Gastrocnemius medialis (tissue), 4 donors: ENCODE results near the gene DYSF. TPM values are rescaled to one million over a fixed set of nuclear protein-coding genes. Genes with fewer than 3 reads are reported as not detected.

ENCODE experiments used
- ATAC-seq, 2 donors: fragments of 150-250 bp; one replicate each; pipeline ENCODE4 v1.9.1; 2016
- DNase-seq, 2 donors: peaks; one replicate each; pipeline ENCODE4 v3.0.0-alpha.2; 2019
- H3K27ac ChIP-seq, 4 donors: fragments of 200-600 bp; sonication (generic); 1 replicate in 1 of 4; 2 replicates in 3 of 4; pipeline ENCODE4 v1.5.1; 2016 to 2018; ENCODE audit warnings: mild to moderate bottlenecking in 2 of 4, moderate library complexity in 1 of 4
- H3K27me3 ChIP-seq, 3 donors: fragments of 200-600 bp; sonication (generic) in 2 of 3; 1 replicate in 1 of 3; 2 replicates in 2 of 3; pipeline versions ENCODE4 v1.5.1 to v1.6.0; 2016 to 2019; ENCODE audit warnings: mild to moderate bottlenecking in 1 of 3, moderate library complexity in 1 of 3
- H3K36me3 ChIP-seq, 2 donors: fragments of 200-600 bp; sonication (generic) in 1 of 2; one replicate each; pipeline ENCODE4 v1.5.1; 2017 to 2018
- H3K4me1 ChIP-seq, 2 donors: fragments of 200-600 bp; sonication (generic) in 1 of 2; one replicate each; pipeline ENCODE4 v1.5.1; 2016 to 2017; ENCODE audit warnings: mild to moderate bottlenecking in 2 of 2
- H3K4me3 ChIP-seq, 4 donors: fragments of 200-600 bp; sonication (generic) in 3 of 4; 1 replicate in 1 of 4; 2 replicates in 3 of 4; pipeline ENCODE4 v1.5.1; 2016 to 2019; ENCODE audit warnings: mild to moderate bottlenecking in 2 of 4
- H3K9me3 ChIP-seq, 3 donors: fragments of 200-600 bp; sonication (generic) in 2 of 3; 1 replicate in 1 of 3; 2 replicates in 2 of 3; pipeline ENCODE4 v1.5.1; 2016 to 2019
- CTCF ChIP-seq, 5 experiments: fragments of 450-650 bp in 3 of 5; fragments of 200-600 bp in 2 of 5; sonication (generic) in 2 of 5; IDR thresholded peaks in 4 of 5; conservative IDR thresholded peaks in 1 of 5; 1 replicate in 4 of 5; 2 replicates in 1 of 5; pipeline ENCODE4 v1.5.1; 2016 to 2019; ENCODE audit warnings: antibody characterized with exemption in 5 of 5, mild to moderate bottlenecking in 3 of 5, moderate library complexity in 3 of 5
- POLR2A ChIP-seq, 2 donors: fragments of 450-650 bp; IDR thresholded peaks; one replicate each; pipeline ENCODE4 v1.6.1; 2017; ENCODE audit warnings: antibody characterized with exemption in 2 of 2, mild to moderate bottlenecking in 2 of 2, moderate library complexity in 2 of 2
- in situ Hi-C, 4 donors: fragments of 200-750 bp; cut with MboI; loops; one replicate each; pipeline versions ENCODE4 v1.15.0 to v1.8.0; 2017; ENCODE audit warnings: low sequenced_read_pairs in 4 of 4
- intact Hi-C: fragments of 100-400 bp; cut with DNase I; formaldehyde crosslinking; loops from one replicate; pipeline ENCODE4 v1.15.1; 2023; ENCODE audit warnings: low total_unique reads
- total RNA-seq, 4 donors: library from RNA; depleted of rRNA; stranded (reverse); fragments of >200 nt; gene quantifications; one replicate each; pipeline versions ENCODE4 v1.1.0 to v1.2.3, GENCODE V29; 2016

The DYSF gene
- total RNA-seq, 4 donors from 2014 or later = 40.7 to 267 (median 153) TPM

GRCh38 chr2:71578767-71579342 lies 125.5 kb downstream of the DYSF start:
- Histone ChIP-seq H3K4me1 (peaks cover 18 to 19% of the 10 kb centered on the region in 2 donors), H3K4me3 (no peak overlapping the region)

GRCh38 chr2:71581026-71581425 lies 127.7 kb downstream of the DYSF start:
- in situ Hi-C loops (no loop called here), intact Hi-C loops (no loop called here)
- ATAC-seq (peak in 1 of 2 donors; percentile 15), DNase-seq (peak; percentile 20 to 69)
- Histone ChIP-seq H3K4me1 (peaks cover 18 to 22% of the 10 kb centered on the region in 2 donors), H3K27ac (no peak overlapping the region), H3K9me3 (no peaks in the 10 kb centered on the region), H3K27me3 (no peaks in the 10 kb centered on the region), H3K36me3 (peaks cover 0 to 23% of the 10 kb centered on the region in 2 donors), H3K4me3 (no peak overlapping the region)
- TF ChIP-seq CTCF (IDR thresholded peaks at IDR 0.05 in 4 of 5, conservative IDR thresholded peaks at IDR 0.05 in 1 of 5) (no peak), POLR2A (IDR thresholded peaks at IDR 0.05) (no peak)

More at GRCh38 chr2:71578767-71579342, 125.5 kb downstream of the DYSF start:
- intact Hi-C loops = no loop called here
- TF ChIP-seq POLR2A (IDR thresholded peaks at IDR 0.05) (no peak), CTCF (IDR thresholded peaks at IDR 0.05 in 4 of 5, conservative IDR thresholded peaks at IDR 0.05 in 1 of 5) (no peak)
- peaks cover 0 to 41% of the 10 kb centered on the region in 2 donors for H3K36me3 ChIP-seq
- peak overlapping the region in 3 of 4 donors; percentile 29 to 54 (median 49) for H3K27ac ChIP-seq
- no peaks in the 10 kb centered on the region for H3K9me3 ChIP-seq
- in situ Hi-C loops = no loop called here
- no peaks in the 10 kb centered on the region for H3K27me3 ChIP-seq
- ATAC-seq = no peak
- DNase-seq = no peak

GRCh38 chr2:71583876-71584275 lies 130.5 kb downstream of the DYSF start:
- Histone ChIP-seq H3K4me1 (peaks cover 18 to 22% of the 10 kb centered on the region in 2 donors), H3K9me3 (no peaks in the 10 kb centered on the region), H3K27ac (peak overlapping the region in 3 of 4 donors; percentile 13 to 45 (median 17)), H3K4me3 (no peak overlapping the region), H3K27me3 (no peaks in the 10 kb centered on the region), H3K36me3 (peaks cover 0 to 7% of the 10 kb centered on the region in 2 donors)
- in situ Hi-C loops = no loop called here
- peak; percentile 64 to 79 for DNase-seq
- ATAC-seq = peak; percentile 64 to 69
- intact Hi-C loops = no loop called here
- TF ChIP-seq CTCF (IDR thresholded peaks at IDR 0.05 in 4 of 5, conservative IDR thresholded peaks at IDR 0.05 in 1 of 5) (no peak), POLR2A (IDR thresholded peaks at IDR 0.05) (no peak)

- Histone ChIP-seq H3K36me3 (peaks cover 0 to 24% of the 10 kb centered on the region in 2 donors), H3K4me3 (no peak overlapping the region), H3K27me3 (no peaks in the 10 kb centered on the region), H3K4me1 (peaks cover 12 to 15% of the 10 kb centered on the region in 2 donors), H3K9me3 (no peaks in the 10 kb centered on the region), H3K27ac (no peak overlapping the region)
- DNase-seq (no peak), ATAC-seq (no peak)
- TF ChIP-seq POLR2A (IDR thresholded peaks at IDR 0.05) (no peak), CTCF (IDR thresholded peaks at IDR 0.05 in 4 of 5, conservative IDR thresholded peaks at IDR 0.05 in 1 of 5) (no peak)
- in situ Hi-C loops (no loop called here), intact Hi-C loops (no loop called here)
These were observed 133.1 kb downstream of the DYSF start for GRCh38 chr2:71586471-71586870.
